SK-N-MC (cell line): ENCODE data around the gene MADD.

Experiments used
- EZH2 ChIP-seq: fragments of 200-600 bp; sonication (generic); IDR thresholded peaks from one replicate; pipeline ENCODE4 v1.6.1; 2017; ENCODE audit warnings: antibody characterized with exemption
- FOXP2 ChIP-seq: optimal IDR thresholded peaks from 2 replicates; pipeline ENCODE3; 2011; ENCODE audit warnings: mild to moderate bottlenecking, moderate library complexity; ENCODE audit not compliant: insufficient read depth; ENCODE audit errors: extremely low read length, control extremely low read depth
- POLR2AphosphoS5 ChIP-seq: IDR thresholded peaks from 2 replicates; pipeline ENCODE4 v1.6.1; 2012; ENCODE audit warnings: mild to moderate bottlenecking, low read depth, low read length, borderline replicate concordance

DNA sequence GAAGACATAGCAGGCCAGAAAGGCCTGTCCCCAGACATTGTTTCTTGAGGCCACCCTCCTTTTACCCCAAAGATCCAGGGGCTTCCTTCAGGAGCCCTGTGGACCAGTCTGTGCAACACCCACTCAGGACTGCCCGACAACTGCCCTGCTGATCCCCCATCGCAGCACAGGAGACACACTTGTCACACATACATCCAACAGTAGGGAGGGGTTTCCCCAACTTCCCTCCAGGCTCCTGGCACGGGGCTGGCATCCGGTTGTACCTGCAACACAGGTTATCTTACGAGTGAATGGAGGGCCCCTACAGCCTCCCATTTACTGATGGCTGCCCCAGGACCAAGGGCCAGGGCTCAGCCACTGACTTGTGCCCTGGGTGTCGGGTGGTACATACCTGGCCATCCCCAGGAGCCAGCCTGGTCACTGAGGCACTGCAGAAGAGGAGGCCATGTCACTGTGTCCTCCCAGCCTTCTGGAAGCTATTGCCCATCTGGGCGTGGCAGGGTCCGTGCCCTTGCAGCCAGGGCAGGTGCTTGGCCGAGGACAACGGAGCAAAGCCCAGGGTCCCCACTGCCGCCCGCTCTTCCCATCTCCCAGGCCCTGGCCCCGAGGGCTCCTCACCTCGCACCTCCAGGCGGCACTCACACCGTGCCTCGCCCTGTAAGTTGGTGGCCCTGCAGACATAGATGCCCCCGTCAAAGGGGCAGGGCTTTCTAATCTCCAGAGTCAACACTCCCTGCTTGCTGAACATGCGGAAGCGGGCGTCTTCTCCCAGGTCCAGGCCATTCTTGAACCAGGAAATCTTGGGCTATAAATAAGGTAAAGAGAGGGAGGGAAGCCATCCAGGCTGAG is 61.7 kb downstream of the MADD start:
- no peak for TF ChIP-seq EZH2
- TF ChIP-seq POLR2AphosphoS5 = no peak
- no peak for TF ChIP-seq FOXP2
